ENCODE measurements around the gene TDRD6.
"Not testable (repeated sequence)": the region's sequence is repeated elsewhere in the genome, so short reads cannot be mapped to it uniquely, and the experiment has no call there.

The TDRD6 gene

GRCh38 chr6:46687619-46688097, at the start of gene TDRD6:
Gene TDRD6, plus strand, starts transcription at chr6:46687885. Its CDS starts 244 bp downstream, at chr6:46688129.
- CTCF ChIA-PET = no interaction called here
- POLR2A ChIA-PET = no interaction called here
- TF ChIP-seq SUZ12 (IDR thresholded peaks at IDR 0.05) = no peak
- no peak for TF ChIP-seq PKNOX1 (IDR thresholded peaks at IDR 0.05)
- TF ChIP-seq HDGF (IDR thresholded peaks at IDR 0.05; ENCODE audit: borderline replicate concordance) = no peak
- TF ChIP-seq NFRKB (IDR thresholded peaks at IDR 0.05) = no peak
- TF ChIP-seq FOXK2 (IDR thresholded peaks at IDR 0.05) = no peak
- no peak for TF ChIP-seq ELF4 (IDR thresholded peaks at IDR 0.05)
- TF ChIP-seq TARDBP (IDR thresholded peaks at IDR 0.05) = no peak
- no peak for TF ChIP-seq CTBP1 (IDR thresholded peaks at IDR 0.05; ENCODE audit: borderline replicate concordance)
- no peak for TF ChIP-seq FOXM1 (IDR thresholded peaks at IDR 0.05; ENCODE audit: borderline replicate concordance)
- no peak for TF ChIP-seq SP1 (IDR thresholded peaks at IDR 0.05)
- no peak for TF ChIP-seq FOXA1 (IDR thresholded peaks at IDR 0.05)
- TF ChIP-seq LEF1 (IDR thresholded peaks at IDR 0.05; ENCODE audit: borderline replicate concordance) = no peak
- no peak for TF ChIP-seq ARNT (IDR thresholded peaks at IDR 0.05)
- TF ChIP-seq L3MBTL2 (conservative IDR thresholded peaks at IDR 0.05) = no peak
- no peak for TF ChIP-seq ZNF384 (IDR thresholded peaks at IDR 0.05)
- no peak for TF ChIP-seq BHLHE40 (IDR thresholded peaks at IDR 0.05; ENCODE audit: borderline replicate concordance)
- no peak for DNase-seq (ENCODE audit: extremely low spot score)

GRCh38 chr6:46637933-46638332, 49.8 kb upstream of the TDRD6 start:
- TF ChIP-seq ARNT (IDR thresholded peaks at IDR 0.05) = no peak
- TF ChIP-seq SUZ12 (IDR thresholded peaks at IDR 0.05) = no peak
- no peak for TF ChIP-seq L3MBTL2 (conservative IDR thresholded peaks at IDR 0.05)
- TF ChIP-seq NFRKB (IDR thresholded peaks at IDR 0.05) = no peak
- TF ChIP-seq ELF4 (IDR thresholded peaks at IDR 0.05) = no peak
- CTCF ChIA-PET = interaction anchor here (0.6 kb wide), 1 partner anchor 303 kb away, joined by 3 read pairs; no protein-coding TSS in a partner anchor
- POLR2A ChIA-PET = no interaction called here
- no peak for DNase-seq (ENCODE audit: extremely low spot score)

- no peak for TF ChIP-seq ARNT (IDR thresholded peaks at IDR 0.05)
- no peak for TF ChIP-seq FOXK2 (IDR thresholded peaks at IDR 0.05)
- no peak for TF ChIP-seq NFRKB (IDR thresholded peaks at IDR 0.05)
- no peak for TF ChIP-seq PKNOX1 (IDR thresholded peaks at IDR 0.05)
- TF ChIP-seq FOXA1 (IDR thresholded peaks at IDR 0.05) = no peak
- no peak for TF ChIP-seq BHLHE40 (IDR thresholded peaks at IDR 0.05; ENCODE audit: borderline replicate concordance)
- ChIA-PET CTCF (no interaction called here), POLR2A (no interaction called here)
- DNase-seq (ENCODE audit: extremely low spot score) = no peak
Observed at GRCh38 chr6:46638650-46639049, 49.0 kb upstream of the TDRD6 start.

- POLR2A ChIA-PET = no interaction called here
- CTCF ChIA-PET = no interaction called here
- DNase-seq (ENCODE audit: extremely low spot score) = no peak
- TF ChIP-seq HDGF (IDR thresholded peaks at IDR 0.05; ENCODE audit: borderline replicate concordance) (no peak), LEF1 (IDR thresholded peaks at IDR 0.05; ENCODE audit: borderline replicate concordance) (no peak), FOXK2 (IDR thresholded peaks at IDR 0.05) (no peak), SP1 (IDR thresholded peaks at IDR 0.05) (no peak), PKNOX1 (IDR thresholded peaks at IDR 0.05) (no peak), TARDBP (IDR thresholded peaks at IDR 0.05) (no peak), BHLHE40 (IDR thresholded peaks at IDR 0.05; ENCODE audit: borderline replicate concordance) (no peak), SUZ12 (IDR thresholded peaks at IDR 0.05) (no peak), L3MBTL2 (conservative IDR thresholded peaks at IDR 0.05) (no peak), FOXM1 (IDR thresholded peaks at IDR 0.05; ENCODE audit: borderline replicate concordance) (no peak), NFRKB (IDR thresholded peaks at IDR 0.05) (no peak)
Observed at GRCh38 chr6:46642928-46643751, 44.5 kb upstream of the TDRD6 start.

- CTCF ChIA-PET = no interaction called here
- DNase-seq (ENCODE audit: extremely low spot score) = no peak
- TF ChIP-seq ELF4 (IDR thresholded peaks at IDR 0.05) (no peak), NFRKB (IDR thresholded peaks at IDR 0.05) (no peak), FOXK2 (IDR thresholded peaks at IDR 0.05) (no peak), CTBP1 (IDR thresholded peaks at IDR 0.05; ENCODE audit: borderline replicate concordance) (no peak), FOXA1 (IDR thresholded peaks at IDR 0.05) (no peak), LEF1 (IDR thresholded peaks at IDR 0.05; ENCODE audit: borderline replicate concordance) (no peak), HDGF (IDR thresholded peaks at IDR 0.05; ENCODE audit: borderline replicate concordance) (no peak)
- POLR2A ChIA-PET = no interaction called here
Observed at GRCh38 chr6:46645265-46645664, 42.4 kb upstream of the TDRD6 start.

GRCh38 chr6:46648108-46648507, 39.6 kb upstream of the TDRD6 start:
- DNase-seq (ENCODE audit: extremely low spot score); POLR2A ChIA-PET; CTCF ChIA-PET: not testable (repeated sequence)

Data from HEK293T (cell line).